ENCODE measurements around the gene NUDT8.

The NUDT8 gene

DNA sequence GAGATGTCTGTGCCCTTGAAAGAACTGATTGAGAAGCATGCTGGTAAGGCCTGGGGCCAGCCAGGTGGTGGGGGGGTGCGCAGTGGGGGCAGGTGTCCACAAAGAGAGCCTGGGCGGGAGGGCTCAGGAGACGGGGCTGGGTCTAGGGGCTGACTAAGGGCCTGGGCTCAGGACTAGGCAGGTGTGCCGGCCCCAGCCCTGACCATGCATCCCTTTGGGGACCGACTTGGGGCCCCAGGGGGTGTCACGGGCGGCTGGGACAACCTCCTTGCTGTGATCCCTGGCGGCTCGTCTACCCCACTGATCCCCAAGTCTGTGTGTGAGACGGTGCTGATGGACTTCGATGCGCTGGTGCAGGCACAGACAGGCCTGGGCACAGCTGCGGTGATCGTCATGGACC lies 18.6 kb downstream of the NUDT8 start:
- no peak overlapping the region for H3K4me3 ChIP-seq (ENCODE audit: control insufficient read depth, low read depth, low read length)

DNA sequence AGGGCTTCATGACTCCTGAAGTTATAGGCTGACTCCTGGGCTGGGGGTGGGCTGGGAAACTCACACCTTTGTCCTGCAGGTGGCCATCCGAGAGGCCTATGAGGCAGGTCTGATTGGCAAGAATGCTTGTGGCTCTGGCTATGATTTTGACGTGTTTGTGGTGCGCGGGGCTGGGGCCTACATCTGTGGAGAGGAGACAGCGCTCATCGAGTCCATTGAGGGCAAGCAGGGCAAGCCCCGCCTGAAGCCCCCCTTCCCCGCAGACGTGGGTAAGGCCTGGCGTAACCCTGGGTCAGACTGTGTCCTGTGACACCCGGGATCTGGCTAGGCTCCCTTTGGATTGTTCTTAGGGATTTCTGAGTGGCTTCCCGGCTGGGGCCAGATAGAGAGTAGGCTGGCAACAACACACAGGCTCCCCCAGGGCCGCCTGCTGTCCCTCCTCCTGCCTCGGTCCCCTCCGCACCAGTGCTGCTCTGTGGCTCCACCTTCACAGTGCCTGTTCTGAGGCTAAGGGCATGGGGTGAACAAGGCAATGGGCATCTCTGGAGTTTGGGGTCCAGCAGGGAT lies 19.4 kb downstream of the NUDT8 start:
- TF ChIP-seq, protein P1, sequence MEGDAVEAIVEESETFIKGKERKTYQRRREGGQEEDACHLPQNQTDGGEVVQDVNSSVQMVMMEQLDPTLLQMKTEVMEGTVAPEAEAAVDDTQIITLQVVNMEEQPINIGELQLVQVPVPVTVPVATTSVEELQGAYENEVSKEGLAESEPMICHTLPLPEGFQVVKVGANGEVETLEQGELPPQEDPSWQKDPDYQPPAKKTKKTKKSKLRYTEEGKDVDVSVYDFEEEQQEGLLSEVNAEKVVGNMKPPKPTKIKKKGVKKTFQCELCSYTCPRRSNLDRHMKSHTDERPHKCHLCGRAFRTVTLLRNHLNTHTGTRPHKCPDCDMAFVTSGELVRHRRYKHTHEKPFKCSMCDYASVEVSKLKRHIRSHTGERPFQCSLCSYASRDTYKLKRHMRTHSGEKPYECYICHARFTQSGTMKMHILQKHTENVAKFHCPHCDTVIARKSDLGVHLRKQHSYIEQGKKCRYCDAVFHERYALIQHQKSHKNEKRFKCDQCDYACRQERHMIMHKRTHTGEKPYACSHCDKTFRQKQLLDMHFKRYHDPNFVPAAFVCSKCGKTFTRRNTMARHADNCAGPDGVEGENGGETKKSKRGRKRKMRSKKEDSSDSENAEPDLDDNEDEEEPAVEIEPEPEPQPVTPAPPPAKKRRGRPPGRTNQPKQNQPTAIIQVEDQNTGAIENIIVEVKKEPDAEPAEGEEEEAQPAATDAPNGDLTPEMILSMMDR (IDR thresholded peaks at IDR 0.05; ENCODE audit: control insufficient read depth, insufficient read depth, low read depth, low read length, missing control alignments), result no peak
- no peak overlapping the region for H3K4me3 ChIP-seq (ENCODE audit: control insufficient read depth, low read depth, low read length)
- DNase-seq (ENCODE audit: low read depth), result no peak

More for the DNA sequence above, 18.6 kb downstream of the NUDT8 start:
- no peak for DNase-seq (ENCODE audit: low read depth)
- TF ChIP-seq, protein P1 (IDR thresholded peaks at IDR 0.05; ENCODE audit: control insufficient read depth, insufficient read depth, low read depth, low read length, missing control alignments), result no peak

DNA sequence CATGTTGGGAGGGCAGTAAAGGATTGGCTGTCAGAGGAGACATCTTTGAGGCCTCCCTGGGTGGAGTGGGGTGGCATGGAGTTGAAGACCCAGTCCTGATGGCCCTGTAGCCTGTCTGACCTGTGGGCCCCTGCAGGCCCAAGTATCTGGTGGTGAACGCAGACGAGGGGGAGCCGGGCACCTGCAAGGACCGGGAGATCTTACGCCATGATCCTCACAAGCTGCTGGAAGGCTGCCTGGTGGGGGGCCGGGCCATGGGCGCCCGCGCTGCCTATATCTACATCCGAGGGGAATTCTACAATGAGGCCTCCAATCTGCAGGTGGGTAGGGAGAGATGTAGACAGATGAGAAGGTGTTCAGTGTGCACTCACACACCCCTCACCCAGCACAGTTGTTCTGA lies 20.4 kb downstream of the NUDT8 start:
- no peak overlapping the region for H3K4me3 ChIP-seq (ENCODE audit: control insufficient read depth, low read depth, low read length)
- DNase-seq (ENCODE audit: low read depth), result no peak
- TF ChIP-seq, protein P1 (IDR thresholded peaks at IDR 0.05; ENCODE audit: control insufficient read depth, insufficient read depth, low read depth, low read length, missing control alignments), result no peak

DNA sequence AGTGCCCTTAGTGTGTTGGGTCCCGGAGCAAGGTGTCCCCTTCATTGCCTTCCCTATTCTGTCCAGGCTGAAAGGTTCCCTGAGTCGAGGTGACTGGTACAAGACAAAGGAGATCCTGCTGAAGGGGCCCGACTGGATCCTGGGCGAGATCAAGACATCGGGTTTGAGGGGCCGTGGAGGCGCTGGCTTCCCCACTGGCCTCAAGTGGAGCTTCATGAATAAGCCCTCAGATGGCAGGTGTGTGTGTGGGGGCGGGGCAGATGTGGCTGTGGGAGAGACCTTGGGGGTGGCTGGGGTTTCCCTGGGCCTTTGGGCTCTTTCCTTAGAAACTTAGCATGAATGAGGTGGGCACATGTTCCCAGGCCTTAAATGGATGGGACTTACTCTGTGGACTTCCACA lies 21.3 kb downstream of the NUDT8 start:
- TF ChIP-seq, protein P1 (IDR thresholded peaks at IDR 0.05; ENCODE audit: control insufficient read depth, insufficient read depth, low read depth, low read length, missing control alignments), result no peak
- DNase-seq (ENCODE audit: low read depth), result no peak
- H3K4me3 ChIP-seq (ENCODE audit: control insufficient read depth, low read depth, low read length), result no peak overlapping the region

DNA sequence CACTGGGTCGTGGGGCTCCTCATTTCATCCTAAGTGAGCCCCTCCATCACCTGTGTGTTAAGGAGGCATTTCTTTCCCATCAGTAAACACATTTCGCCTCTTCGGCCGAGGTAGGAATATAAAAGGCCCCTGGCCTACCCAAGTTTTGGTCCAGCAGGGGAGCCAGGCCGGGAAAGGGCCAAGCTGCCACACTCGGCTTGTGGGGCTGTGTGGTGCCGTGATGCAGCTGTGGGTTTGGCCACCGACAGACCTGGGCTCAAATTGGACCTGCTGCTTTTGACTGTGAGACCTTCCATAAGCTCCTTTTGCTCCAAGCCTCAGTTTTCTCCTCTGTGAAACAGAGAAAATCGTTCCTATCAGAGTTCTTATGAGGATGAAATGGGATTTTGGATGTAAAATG lies 22.2 kb downstream of the NUDT8 start:
- TF ChIP-seq, protein P1 (IDR thresholded peaks at IDR 0.05; ENCODE audit: control insufficient read depth, insufficient read depth, low read depth, low read length, missing control alignments), result no peak
- H3K4me3 ChIP-seq (ENCODE audit: control insufficient read depth, low read depth, low read length), result peak overlapping the region; percentile 98
- no peak for DNase-seq (ENCODE audit: low read depth)

DNA sequence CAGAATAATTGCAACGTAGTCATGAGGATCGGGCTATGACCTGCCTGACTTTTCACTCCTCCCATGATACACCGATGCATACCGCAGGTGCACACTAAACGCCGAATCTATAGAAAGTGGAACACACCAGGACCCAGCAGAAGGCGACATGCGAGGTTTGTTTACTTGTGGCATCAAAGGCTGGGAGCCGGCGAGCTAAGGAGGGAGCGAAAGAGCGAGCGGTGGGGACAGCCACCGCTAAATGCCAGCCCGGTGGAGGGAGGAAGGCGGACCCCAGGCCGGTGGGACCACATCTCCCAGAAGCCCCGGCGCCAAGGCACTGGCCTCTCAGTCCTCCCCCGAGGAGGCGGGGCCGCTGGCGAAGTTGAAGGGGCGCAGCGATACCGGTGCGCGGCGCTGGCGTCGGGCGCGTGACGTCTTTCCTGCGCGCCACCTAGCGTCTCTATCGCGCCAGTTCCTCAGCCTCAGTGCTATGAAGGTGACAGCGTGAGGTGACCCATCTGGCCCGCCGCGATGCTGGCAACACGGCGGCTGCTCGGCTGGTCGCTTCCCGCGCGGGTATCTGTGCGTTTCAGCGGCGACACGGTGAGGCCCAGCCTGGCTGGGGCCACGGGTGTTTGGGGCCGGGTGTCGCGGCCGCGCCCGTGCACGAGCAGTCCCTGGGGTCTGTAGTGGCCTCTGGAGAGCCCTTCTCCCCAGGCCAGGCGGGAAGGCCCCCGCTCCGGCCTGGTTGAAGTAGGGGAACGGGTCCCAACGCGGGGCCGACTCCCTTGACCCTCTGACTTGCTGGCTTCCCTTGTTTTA lies 23.0 kb downstream of the NUDT8 start, which contains the start of gene NDUFV1:
Gene NDUFV1, plus strand, starts transcription at position 445 of the 804 bp plus-strand sequence. Its CDS starts 69 bp downstream, at position 514.
- DNase-seq (ENCODE audit: low read depth), result peak; percentile 40
- TF ChIP-seq, protein P1 (IDR thresholded peaks at IDR 0.05; ENCODE audit: control insufficient read depth, insufficient read depth, low read depth, low read length, missing control alignments), result peak; percentile 49
- peak within 1 kb of the TSS; percentile 98 for H3K4me3 ChIP-seq (ENCODE audit: control insufficient read depth, low read depth, low read length)

Measured in AG09309 (cell line).